Heart left ventricle (tissue), 13 donors: ENCODE results near the gene TEX36.

ENCODE experiments used
- CTCF ChIP-seq, 12 donors: fragments of 200-600 bp; sonication (generic) in 4 of 12; IDR thresholded peaks; one replicate each; pipeline versions ENCODE4 v1.5.0 to v1.8.0; 2018 to 2022; ENCODE audit warnings: antibody characterized with exemption in 12 of 12, mild to moderate bottlenecking in 5 of 12
- POLR2A ChIP-seq, 2 donors: fragments of 450-650 bp; IDR thresholded peaks; one replicate each; pipeline ENCODE4 v1.6.1; 2017; ENCODE audit warnings: antibody characterized with exemption in 2 of 2, mild to moderate bottlenecking in 2 of 2, moderate library complexity in 2 of 2
- donor health status: ischemic (EF 13 %, LVEDD 7.1; RV severe dilation, severe dysfunction).
- donor health status: DM: no; HTN: yes; CAD: no.
- donor health status: DM: no; HTN: no; CAD: no.
- donor health status: ischemic (EF 25% LVEDD 6.9; RV normal size, moderate dysfunction).
- donor health status: ischemic (EF 25% LVEDD 5.7; RV mildly dilated, moderate dysfunction).
- donor health status: ischemic (EF 35%, LVEDD 5.7; RV mildly dilated, moderate dysfunction).
- donor health status: nonischemic (EF 11% LVEDD 7.7; RV severe dilation, severe dysfunction).
- donor health status: DM: yes; HTN: yes; CAD: no.
- donor health status: PGD.
- donor health status: ischemic (EF 29% LVEDD 5.4; RV normal size, mild dysfunction).
- donor health status: nonischemic (EF 23%, LVEDD 6.1; RV moderate dilation, normal function).

- TF ChIP-seq CTCF (IDR thresholded peaks at IDR 0.05) (no peak), POLR2A (IDR thresholded peaks at IDR 0.05) (no peak)
Observed at GRCh38 chr10:125709553-125710474, 26.9 kb upstream of the TEX36 start.
